Adipocyte (in vitro differentiated cells): ENCODE results near the gene FGF9.

ENCODE experiments used
- DNase-seq: peaks from one replicate; pipeline ENCODE4 v3.0.0-alpha.2; 2015; ENCODE audit warnings: low read depth
- H3K27me3 ChIP-seq: replicated peaks from 2 replicates; pipeline ENCODE4 v1.7.0; 2013; ENCODE audit warnings: mild to moderate bottlenecking, low read length, moderate library complexity; ENCODE audit not compliant: control insufficient read depth, insufficient read depth
- H3K36me3 ChIP-seq: 2 replicates; pipeline ENCODE4 v1.7.0; 2013; ENCODE audit warnings: low read length, mild to moderate bottlenecking, moderate library complexity; ENCODE audit not compliant: control insufficient read depth, insufficient read depth, severe bottlenecking
- H3K4me1 ChIP-seq: 2 replicates; pipeline ENCODE4 v1.7.0; 2013; ENCODE audit warnings: mild to moderate bottlenecking, low read length, moderate library complexity; ENCODE audit not compliant: control insufficient read depth, insufficient read depth
- H3K4me3 ChIP-seq: 2 replicates; pipeline ENCODE4 v1.7.0; 2013; ENCODE audit warnings: mild to moderate bottlenecking, low read length, moderate library complexity
- H3K9ac ChIP-seq: 2 replicates; pipeline ENCODE4 v1.7.0; 2013; ENCODE audit warnings: mild to moderate bottlenecking, low read length, moderate library complexity
- H3K9me3 ChIP-seq: 2 replicates; pipeline ENCODE4 v1.7.0; 2013; ENCODE audit warnings: mild to moderate bottlenecking, low read length, moderate library complexity; ENCODE audit not compliant: control insufficient read depth

The FGF9 gene

DNA sequence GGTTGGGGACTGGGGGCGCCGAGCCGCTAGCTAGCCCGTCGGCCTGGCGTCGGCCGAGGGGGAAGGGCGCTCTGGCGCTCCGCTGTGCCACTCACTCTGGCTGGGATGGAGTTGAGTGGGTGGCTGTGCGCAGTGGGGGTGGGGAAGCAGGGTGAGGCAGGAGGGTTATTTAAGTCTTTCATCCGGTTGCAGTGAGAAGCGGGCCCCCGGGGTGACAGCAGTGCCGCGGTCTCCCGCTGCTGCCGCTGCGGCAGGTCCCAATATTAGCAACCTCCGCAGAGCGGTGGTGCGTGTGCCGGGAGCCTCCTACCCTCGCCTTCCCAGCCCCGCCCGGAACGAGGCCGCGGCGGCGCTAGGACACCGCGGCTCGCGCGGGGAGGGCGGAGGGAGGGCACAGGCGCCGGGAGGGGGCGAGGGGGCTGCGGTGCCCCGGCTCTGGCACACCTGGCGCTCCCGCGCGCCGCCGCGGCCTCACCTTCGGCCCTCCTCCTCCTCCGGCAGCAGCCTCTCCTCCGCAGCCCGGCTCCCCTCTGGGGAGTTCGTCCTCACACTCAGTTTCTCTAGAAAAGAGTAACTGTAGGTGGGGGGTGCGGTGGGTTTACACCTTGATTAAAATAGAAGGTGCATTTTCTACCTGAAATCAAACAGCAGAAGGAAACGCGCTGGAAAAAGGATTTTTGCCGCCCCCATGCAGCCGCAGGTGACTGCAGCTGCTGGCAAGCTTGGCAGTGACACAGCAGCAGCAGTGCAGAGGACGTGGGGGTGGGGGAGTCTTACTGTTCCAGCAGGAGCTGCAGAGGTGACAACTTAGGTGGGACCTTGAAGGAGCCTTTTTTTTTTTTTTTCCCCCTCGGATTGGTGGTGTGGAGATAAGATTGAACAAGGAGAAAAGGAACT lies 4.5 kb downstream of the FGF9 start:
- Histone ChIP-seq H3K9me3 (no peaks in the 10 kb centered on the region), H3K4me3 (no peak overlapping the region), H3K4me1 (peaks cover 9% of the 10 kb centered on the region), H3K27me3 (peaks cover 62% of the 10 kb centered on the region), H3K9ac (no peak overlapping the region), H3K36me3 (no peaks in the 10 kb centered on the region)
- no peak for DNase-seq

DNA sequence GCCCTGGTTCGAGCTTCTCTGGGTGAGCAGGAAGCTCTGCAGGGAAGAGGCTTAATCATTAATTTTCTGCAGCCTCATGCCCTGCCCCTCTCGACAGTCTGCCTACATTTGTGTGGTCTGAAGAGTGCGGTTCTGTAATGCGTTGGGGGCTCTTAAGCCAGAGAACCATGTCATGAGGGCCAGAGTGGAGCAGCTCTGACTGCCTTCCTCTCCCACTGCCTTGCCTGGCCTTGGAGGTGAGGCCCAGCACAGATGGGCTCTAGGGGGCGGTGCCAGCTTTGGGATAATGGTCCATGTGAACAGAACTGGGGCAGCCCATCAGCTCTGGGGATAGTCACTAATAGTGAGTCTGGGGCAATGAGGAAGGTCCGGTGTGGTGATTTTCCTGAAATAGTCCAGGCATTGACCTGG lies 5.7 kb downstream of the FGF9 start:
- Histone ChIP-seq H3K4me3 (no peak overlapping the region), H3K9me3 (no peaks in the 10 kb centered on the region), H3K9ac (no peak overlapping the region), H3K4me1 (no peaks in the 10 kb centered on the region), H3K36me3 (no peaks in the 10 kb centered on the region), H3K27me3 (peaks cover 64% of the 10 kb centered on the region)
- DNase-seq, result no peak

DNA sequence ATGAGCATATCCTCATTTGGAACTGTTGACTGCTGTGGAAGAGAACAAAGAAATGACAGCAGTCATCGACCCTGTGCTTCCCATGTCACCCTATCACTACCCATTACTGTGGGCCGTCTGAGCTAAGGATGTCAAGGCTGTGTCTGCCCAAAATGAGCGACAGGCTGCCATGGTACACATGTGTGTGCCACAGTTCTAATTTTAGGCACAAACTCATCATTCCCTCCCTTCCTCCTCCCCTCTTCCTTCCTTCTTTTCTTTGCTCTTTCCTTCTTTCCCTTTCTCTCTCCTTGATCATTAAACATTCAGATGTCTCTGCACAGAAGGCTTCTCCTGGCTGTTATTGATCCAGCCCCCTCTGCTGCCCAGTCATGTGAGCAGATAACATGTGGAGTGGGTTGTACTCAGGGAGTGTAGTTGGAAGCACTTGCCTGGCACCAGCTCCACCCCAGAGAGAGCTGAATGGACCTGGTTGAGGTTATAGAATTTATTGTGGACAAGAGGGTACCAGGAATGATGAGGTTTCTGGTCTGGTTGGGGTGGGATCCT lies 6.3 kb downstream of the FGF9 start:
- Histone ChIP-seq H3K27me3 (peaks cover 58% of the 10 kb centered on the region), H3K9me3 (no peaks in the 10 kb centered on the region)

DNA sequence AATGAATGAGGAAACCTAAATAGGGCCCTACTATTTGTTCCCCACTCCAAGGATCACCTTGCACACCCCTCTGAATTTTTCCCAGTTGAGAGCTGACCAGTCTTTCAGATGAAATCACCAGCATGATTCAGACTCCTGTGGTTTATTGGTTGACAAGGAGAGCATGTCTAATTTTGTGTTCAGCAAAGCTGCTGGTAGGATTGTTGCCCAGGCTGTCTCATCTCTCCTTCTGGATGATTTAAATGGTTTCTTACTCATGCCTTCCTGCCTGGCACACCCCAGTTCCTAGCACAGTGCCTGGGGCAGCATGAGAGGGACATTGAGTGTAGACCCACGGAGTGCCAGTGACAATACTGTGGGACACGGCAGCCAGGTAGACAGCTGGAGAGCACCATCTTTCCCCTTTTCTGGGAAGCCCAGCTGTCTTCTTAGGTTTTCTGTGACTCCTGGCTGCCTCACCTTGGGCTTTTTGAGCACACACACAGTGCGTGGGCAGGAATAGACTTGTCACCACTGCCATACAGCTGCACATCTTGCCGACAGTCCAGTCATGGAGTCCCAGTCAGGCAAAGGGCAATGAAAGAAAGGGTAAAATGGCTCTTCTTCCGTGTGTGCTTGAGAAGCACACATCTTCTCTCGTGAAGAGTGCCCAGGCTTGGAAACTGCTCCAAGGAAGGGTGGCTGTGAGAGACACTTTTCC lies 12.3 kb downstream of the FGF9 start:
- H3K4me1 ChIP-seq, result no peaks in the 10 kb centered on the region
- H3K9ac ChIP-seq, result no peak overlapping the region
- no peaks in the 10 kb centered on the region for H3K9me3 ChIP-seq
- no peaks in the 10 kb centered on the region for H3K36me3 ChIP-seq
- peaks cover 23% of the 10 kb centered on the region for H3K27me3 ChIP-seq
- H3K4me3 ChIP-seq, result no peak overlapping the region
- peak; percentile 4 for DNase-seq

More for the DNA sequence above, 6.3 kb downstream of the FGF9 start:
- H3K4me1 ChIP-seq, result no peaks in the 10 kb centered on the region
- no peak overlapping the region for H3K4me3 ChIP-seq
- DNase-seq, result no peak
- H3K36me3 ChIP-seq, result no peaks in the 10 kb centered on the region
- no peak overlapping the region for H3K9ac ChIP-seq

DNA sequence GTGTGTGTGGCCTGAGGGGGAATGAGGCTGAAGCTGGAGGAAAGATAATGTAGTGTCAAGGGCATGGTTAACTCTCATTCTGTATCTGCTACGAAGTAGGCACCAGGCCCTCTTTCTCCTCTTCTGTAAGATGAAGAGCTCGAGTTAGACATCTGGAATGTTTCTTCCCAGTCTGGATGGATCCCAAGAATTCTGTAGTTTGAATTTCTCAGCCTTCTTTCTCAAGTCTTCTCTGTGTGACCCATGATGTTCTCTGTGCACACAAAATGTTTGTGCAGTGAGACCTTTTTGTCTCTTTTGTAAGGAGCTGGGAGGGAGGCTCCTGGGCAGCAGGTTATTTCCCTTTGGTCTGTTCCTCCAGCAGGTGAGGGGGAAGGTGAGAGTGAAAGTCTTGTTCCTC lies 13.7 kb downstream of the FGF9 start:
- H3K9ac ChIP-seq, result no peak overlapping the region
- DNase-seq, result no peak
- H3K36me3 ChIP-seq, result no peaks in the 10 kb centered on the region
- no peaks in the 10 kb centered on the region for H3K4me1 ChIP-seq
- no peak overlapping the region for H3K4me3 ChIP-seq
- peaks cover 22% of the 10 kb centered on the region for H3K27me3 ChIP-seq
- no peaks in the 10 kb centered on the region for H3K9me3 ChIP-seq

DNA sequence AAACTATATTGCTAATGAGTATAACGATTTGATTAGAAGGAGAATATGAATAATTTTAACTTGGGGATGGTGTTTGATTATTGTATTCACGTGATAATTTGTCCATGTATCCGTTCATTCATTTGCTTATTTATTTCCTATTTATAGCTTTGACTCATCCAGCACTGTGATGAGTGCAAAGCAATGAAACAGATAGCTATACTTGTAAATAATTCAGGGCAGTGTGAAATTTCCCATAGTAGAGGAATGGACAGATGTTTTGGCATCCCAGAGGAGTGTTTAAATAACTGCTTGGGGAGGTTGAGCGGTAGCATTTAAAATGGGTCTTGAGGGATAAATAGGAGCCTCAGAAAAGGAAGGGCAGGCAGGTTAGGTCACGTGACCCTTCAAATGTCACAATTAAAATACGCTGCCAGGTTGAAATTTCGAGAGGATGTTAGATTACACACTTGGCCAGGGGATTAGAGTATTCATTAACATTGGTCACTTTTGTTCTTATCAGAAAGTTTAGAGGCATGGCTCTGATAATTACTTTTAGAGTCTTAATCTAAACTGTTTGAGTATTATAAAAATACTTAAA lies 14.7 kb downstream of the FGF9 start:
- H3K4me1 ChIP-seq, result no peaks in the 10 kb centered on the region
- DNase-seq, result no peak

DNA sequence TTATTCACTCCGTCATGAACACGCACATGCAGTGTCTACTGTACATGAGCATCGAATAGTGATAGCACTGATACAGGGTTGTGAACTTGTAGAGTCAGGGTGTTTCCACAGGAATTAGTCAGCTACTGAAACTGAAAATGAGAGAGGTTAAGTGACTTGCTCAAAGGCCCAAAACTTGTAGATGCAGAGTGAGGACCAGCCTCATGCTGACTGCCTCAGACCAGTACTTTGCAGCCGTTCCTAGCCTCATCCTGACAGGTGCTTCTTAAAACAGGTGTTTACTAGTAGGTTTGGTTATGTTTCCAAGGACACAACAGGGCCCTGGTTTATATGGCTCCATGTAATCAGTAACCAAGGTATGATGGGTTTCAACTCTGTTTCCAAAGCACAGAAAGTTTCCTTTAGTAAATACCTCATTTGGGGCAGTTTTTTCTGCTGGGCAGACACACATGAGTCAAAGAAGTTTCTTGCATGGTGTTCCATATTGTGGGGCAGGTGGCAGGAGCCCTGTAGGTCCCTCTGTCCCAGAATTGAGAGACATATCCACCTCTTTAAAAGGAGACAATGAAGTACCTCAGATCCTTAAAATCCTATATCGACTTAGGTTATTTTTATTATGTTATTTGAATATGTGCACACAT lies 16.0 kb downstream of the FGF9 start:
- H3K4me1 ChIP-seq, result no peaks in the 10 kb centered on the region

More for the DNA sequence above, 14.7 kb downstream of the FGF9 start:
- H3K4me3 ChIP-seq, result no peak overlapping the region
- H3K36me3 ChIP-seq, result no peaks in the 10 kb centered on the region
- peaks cover 27% of the 10 kb centered on the region for H3K27me3 ChIP-seq
- no peak overlapping the region for H3K9ac ChIP-seq
- no peaks in the 10 kb centered on the region for H3K9me3 ChIP-seq

DNA sequence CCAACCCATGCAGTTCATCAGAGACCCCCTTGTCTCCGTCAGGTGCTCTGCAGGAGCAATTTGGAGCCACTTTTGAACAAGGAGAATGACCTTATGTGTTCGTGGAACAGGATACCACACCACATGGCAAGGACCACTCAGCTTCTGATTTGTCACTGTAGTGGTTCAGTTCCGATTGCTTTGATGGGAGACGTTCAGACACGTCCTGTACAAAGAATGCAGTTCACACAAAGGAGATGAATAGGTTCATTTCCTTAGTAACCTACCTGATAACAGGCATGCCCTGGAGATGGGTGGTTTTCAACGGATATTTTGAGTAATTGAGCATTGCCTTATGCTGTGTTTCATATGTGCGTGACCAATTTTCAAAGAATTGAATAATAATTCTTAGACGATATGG lies 17.2 kb downstream of the FGF9 start:
- no peak for DNase-seq
- H3K4me1 ChIP-seq, result no peaks in the 10 kb centered on the region
- no peak overlapping the region for H3K4me3 ChIP-seq
- peaks cover 33% of the 10 kb centered on the region for H3K27me3 ChIP-seq
- H3K36me3 ChIP-seq, result no peaks in the 10 kb centered on the region
- H3K9me3 ChIP-seq, result no peaks in the 10 kb centered on the region
- no peak overlapping the region for H3K9ac ChIP-seq

More for the DNA sequence above, 16.0 kb downstream of the FGF9 start:
- DNase-seq, result no peak
- Histone ChIP-seq H3K27me3 (peaks cover 33% of the 10 kb centered on the region), H3K36me3 (no peaks in the 10 kb centered on the region), H3K9me3 (no peaks in the 10 kb centered on the region), H3K4me3 (no peak overlapping the region), H3K9ac (no peak overlapping the region)

DNA sequence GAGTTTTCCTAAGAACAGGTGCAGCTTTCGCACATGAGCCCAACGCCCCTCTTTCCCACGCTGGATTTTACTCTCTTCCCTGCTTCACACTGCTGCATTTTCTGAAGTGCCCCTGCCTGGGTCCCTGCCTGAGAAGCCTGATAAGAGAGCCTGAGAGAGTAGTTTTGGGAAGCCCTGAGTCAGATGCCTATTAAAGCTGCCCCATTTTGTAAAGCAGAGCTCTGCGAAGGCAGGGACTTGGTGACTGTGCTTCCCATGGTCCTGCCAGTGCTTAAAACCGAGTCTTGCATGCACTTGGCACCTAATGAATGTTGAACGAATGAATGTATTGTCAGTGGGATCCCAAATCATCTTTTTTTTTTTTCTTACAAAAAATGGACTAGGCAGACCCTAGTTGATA lies 18.2 kb downstream of the FGF9 start:
- Histone ChIP-seq H3K9ac (no peak overlapping the region), H3K27me3 (peaks cover 33% of the 10 kb centered on the region), H3K4me3 (no peak overlapping the region), H3K4me1 (no peaks in the 10 kb centered on the region), H3K36me3 (no peaks in the 10 kb centered on the region), H3K9me3 (no peaks in the 10 kb centered on the region)
- DNase-seq, result no peak

DNA sequence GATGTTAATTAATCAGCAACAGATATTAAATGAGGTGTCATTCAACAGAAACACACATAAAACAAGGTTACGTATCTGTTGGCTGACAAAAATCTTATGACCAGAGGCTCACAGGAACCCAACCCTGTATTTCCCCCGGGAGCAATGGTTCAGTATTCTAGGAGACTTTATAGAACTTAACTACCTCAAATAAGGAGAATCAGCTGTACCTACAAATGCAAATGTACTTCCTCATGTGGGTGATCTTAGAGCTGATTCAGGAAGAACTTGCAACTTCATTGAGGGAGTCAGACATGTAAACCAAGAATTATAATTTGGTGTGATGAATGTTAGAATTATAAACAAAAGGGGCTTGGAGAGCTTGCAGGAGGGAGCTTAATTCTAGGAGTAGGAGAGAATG lies 20.1 kb downstream of the FGF9 start:
- H3K9ac ChIP-seq, result no peak overlapping the region
- H3K4me1 ChIP-seq, result no peaks in the 10 kb centered on the region
- DNase-seq, result no peak
- H3K9me3 ChIP-seq, result no peaks in the 10 kb centered on the region
- no peak overlapping the region for H3K4me3 ChIP-seq
- peaks cover 33% of the 10 kb centered on the region for H3K27me3 ChIP-seq
- H3K36me3 ChIP-seq, result no peaks in the 10 kb centered on the region

DNA sequence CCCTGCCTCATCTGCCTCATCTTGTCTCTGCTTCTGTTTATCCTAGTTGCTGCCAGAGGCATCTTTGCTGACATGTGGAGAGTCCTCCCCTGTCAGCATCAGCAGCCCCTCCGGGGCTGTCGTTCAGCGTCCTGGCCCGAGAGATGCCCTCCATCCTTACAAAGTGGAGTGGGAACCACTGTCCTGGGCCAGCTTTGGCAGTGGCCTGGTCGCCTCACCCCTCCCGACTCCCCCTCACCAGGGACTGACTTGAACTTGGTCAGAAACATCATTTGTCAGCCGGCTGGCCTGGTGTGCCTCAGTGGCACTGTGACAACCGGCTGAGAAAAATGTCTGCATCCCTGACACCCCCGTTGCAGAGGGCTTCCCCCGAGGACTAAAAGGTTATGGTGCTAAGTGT lies 20.6 kb downstream of the FGF9 start:
- Histone ChIP-seq H3K4me1 (no peaks in the 10 kb centered on the region), H3K36me3 (no peaks in the 10 kb centered on the region), H3K4me3 (no peak overlapping the region), H3K9ac (no peak overlapping the region), H3K27me3 (peaks cover 32% of the 10 kb centered on the region), H3K9me3 (no peaks in the 10 kb centered on the region)
- DNase-seq, result no peak
